H1 (cell line): ENCODE data around the gene SLC6A3.

ENCODE experiments used
- CBX5 ChIP-seq: fragments of 300-800, 300-1000 bp; sonication (generic); IDR thresholded peaks from 2 replicates; pipeline ENCODE4 v1.7.1; 2016; ENCODE audit warnings: antibody characterized with exemption, low read length, low read depth
- CHD2 ChIP-seq: IDR thresholded peaks from 2 replicates; pipeline ENCODE4 v1.6.1; 2012; ENCODE audit warnings: low read length, improper control_type of control experiment
- CTCF ChIP-seq, 3 experiments: IDR thresholded peaks; 1 replicate in 2 of 3; 2 replicates in 1 of 3; pipeline versions ENCODE4 v1.5.1 to v1.6.1; 2011; ENCODE audit warnings: low read length in 3 of 3, mild to moderate bottlenecking in 3 of 3, inconsistent platforms in 2 of 3, low read depth in 1 of 3, moderate library complexity in 1 of 3; ENCODE audit not compliant: insufficient read depth in 1 of 3; ENCODE audit errors: control extremely low read depth in 1 of 3
- EP300 ChIP-seq, 2 experiments: IDR thresholded peaks; 1 replicate in 1 of 2; 2 replicates in 1 of 2; pipeline ENCODE4 v1.6.1; 2011 to 2012; ENCODE audit warnings: low read depth in 2 of 2, low read length in 2 of 2, mild to moderate bottlenecking in 2 of 2, borderline replicate concordance in 1 of 2, inconsistent platforms in 1 of 2, moderate library complexity in 1 of 2
- EZH2 ChIP-seq: fragments of 200-600 bp; sonication (generic); IDR thresholded peaks from 2 replicates; pipeline ENCODE4 v1.7.1; 2012; ENCODE audit warnings: low read depth, mild to moderate bottlenecking, moderate library complexity, low read length, inconsistent platforms; ENCODE audit not compliant: severe bottlenecking
- JUND ChIP-seq: IDR thresholded peaks from 2 replicates; pipeline ENCODE4 v1.6.1; 2011; ENCODE audit warnings: mild to moderate bottlenecking, improper control_type of control experiment, low read length
- KDM1A ChIP-seq: fragments of 200-600, 300-600 bp; sonication (generic); IDR thresholded peaks from 2 replicates; pipeline ENCODE4 v1.7.1; 2016; ENCODE audit warnings: mild to moderate bottlenecking, low read length, borderline replicate concordance
- POLR2AphosphoS5 ChIP-seq: IDR thresholded peaks from 2 replicates; pipeline ENCODE4 v1.6.1; 2011; ENCODE audit warnings: low read depth, low read length
- USF2 ChIP-seq: IDR thresholded peaks from 2 replicates; pipeline ENCODE4 v1.6.1; 2011; ENCODE audit warnings: low read length, improper control_type of control experiment

GRCh38 chr5:1374679-1375055 is 70.6 kb downstream of the SLC6A3 start:
- TF ChIP-seq EP300 (IDR thresholded peaks at IDR 0.05; ENCODE audit: borderline replicate concordance in 1 of 2, low read depth in 2 of 2, low read length in 2 of 2) (no peak), EZH2 (no peak), CBX5 (no peak), JUND (no peak), CHD2 (no peak), CTCF (IDR thresholded peaks at IDR 0.05; ENCODE audit: control extremely low read depth in 1 of 3, insufficient read depth in 1 of 3, low read depth in 1 of 3, low read length in 3 of 3) (no peak), POLR2AphosphoS5 (no peak), KDM1A (no peak), USF2 (no peak)
